ENCODE measurements around the gene VEGFA.

The VEGFA gene

GRCh38 chr6:43803783-43804549 lies 34.0 kb downstream of the VEGFA start:
- peaks cover 42% of the 10 kb centered on the region for H3K27me3 ChIP-seq (ENCODE audit: control insufficient read depth, insufficient read depth, low read length)
- peaks cover 8% of the 10 kb centered on the region for H3K4me1 ChIP-seq (ENCODE audit: control insufficient read depth, insufficient read depth, low read length)

GRCh38 chr6:43804550-43805223 lies 34.7 kb downstream of the VEGFA start:
- no peaks in the 10 kb centered on the region for H3K36me3 ChIP-seq (ENCODE audit: insufficient read depth, low read length)
- no peak overlapping the region for H3K9ac ChIP-seq (ENCODE audit: low read depth, low read length)
- H3K27me3 ChIP-seq (ENCODE audit: control insufficient read depth, insufficient read depth, low read length), result peaks cover 42% of the 10 kb centered on the region
- no peaks in the 10 kb centered on the region for H3K9me3 ChIP-seq (replicated peaks; ENCODE audit: low read length)
- no peak overlapping the region for H3K4me2 ChIP-seq (ENCODE audit: low read length)
- H3K4me1 ChIP-seq (ENCODE audit: control insufficient read depth, insufficient read depth, low read length), result peaks cover 6% of the 10 kb centered on the region
- H3K4me3 ChIP-seq (ENCODE audit: low read length), result no peak overlapping the region

More at GRCh38 chr6:43803783-43804549, 34.0 kb downstream of the VEGFA start:
- Histone ChIP-seq H3K36me3 (ENCODE audit: insufficient read depth, low read length) (no peaks in the 10 kb centered on the region), H3K4me3 (ENCODE audit: low read length) (no peak overlapping the region), H3K4me2 (ENCODE audit: low read length) (no peak overlapping the region), H3K9ac (ENCODE audit: low read depth, low read length) (no peak overlapping the region), H3K9me3 (replicated peaks; ENCODE audit: low read length) (no peaks in the 10 kb centered on the region)

- Histone ChIP-seq H3K9me3 (replicated peaks; ENCODE audit: low read length) (no peaks in the 10 kb centered on the region), H3K4me2 (ENCODE audit: low read length) (no peak overlapping the region), H3K27me3 (ENCODE audit: control insufficient read depth, insufficient read depth, low read length) (peaks cover 42% of the 10 kb centered on the region), H3K4me3 (ENCODE audit: low read length) (no peak overlapping the region), H3K36me3 (ENCODE audit: insufficient read depth, low read length) (no peaks in the 10 kb centered on the region), H3K9ac (ENCODE audit: low read depth, low read length) (no peak overlapping the region), H3K4me1 (ENCODE audit: control insufficient read depth, insufficient read depth, low read length) (peaks cover 6% of the 10 kb centered on the region)
Observed at GRCh38 chr6:43805699-43806042, 35.7 kb downstream of the VEGFA start.

- Histone ChIP-seq H3K4me3 (ENCODE audit: low read length) (no peak overlapping the region), H3K4me2 (ENCODE audit: low read length) (no peak overlapping the region), H3K36me3 (ENCODE audit: insufficient read depth, low read length) (no peaks in the 10 kb centered on the region), H3K27me3 (ENCODE audit: control insufficient read depth, insufficient read depth, low read length) (peaks cover 38% of the 10 kb centered on the region), H3K9ac (ENCODE audit: low read depth, low read length) (no peak overlapping the region), H3K4me1 (ENCODE audit: control insufficient read depth, insufficient read depth, low read length) (peaks cover 6% of the 10 kb centered on the region), H3K9me3 (replicated peaks; ENCODE audit: low read length) (no peaks in the 10 kb centered on the region)
Observed at GRCh38 chr6:43806043-43806757, 36.2 kb downstream of the VEGFA start.

- H3K27me3 ChIP-seq (ENCODE audit: control insufficient read depth, insufficient read depth, low read length), result peaks cover 36% of the 10 kb centered on the region
- H3K4me1 ChIP-seq (ENCODE audit: control insufficient read depth, insufficient read depth, low read length), result peaks cover 6% of the 10 kb centered on the region
- no peaks in the 10 kb centered on the region for H3K9me3 ChIP-seq (replicated peaks; ENCODE audit: low read length)
- no peak overlapping the region for H3K9ac ChIP-seq (ENCODE audit: low read depth, low read length)
- no peak overlapping the region for H3K4me3 ChIP-seq (ENCODE audit: low read length)
- H3K36me3 ChIP-seq (ENCODE audit: insufficient read depth, low read length), result no peaks in the 10 kb centered on the region
- no peak overlapping the region for H3K4me2 ChIP-seq (ENCODE audit: low read length)
Observed at GRCh38 chr6:43806758-43807227, 36.8 kb downstream of the VEGFA start.

GRCh38 chr6:43807228-43808061 lies 37.4 kb downstream of the VEGFA start:
- Histone ChIP-seq H3K9ac (ENCODE audit: low read depth, low read length) (no peak overlapping the region), H3K4me3 (ENCODE audit: low read length) (no peak overlapping the region), H3K9me3 (replicated peaks; ENCODE audit: low read length) (no peaks in the 10 kb centered on the region), H3K4me1 (ENCODE audit: control insufficient read depth, insufficient read depth, low read length) (peaks cover 6% of the 10 kb centered on the region), H3K27me3 (ENCODE audit: control insufficient read depth, insufficient read depth, low read length) (peaks cover 31% of the 10 kb centered on the region), H3K4me2 (ENCODE audit: low read length) (no peak overlapping the region), H3K36me3 (ENCODE audit: insufficient read depth, low read length) (no peaks in the 10 kb centered on the region)

GRCh38 chr6:43808412-43808811 lies 38.4 kb downstream of the VEGFA start:
- H3K36me3 ChIP-seq (ENCODE audit: insufficient read depth, low read length), result no peaks in the 10 kb centered on the region
- H3K27me3 ChIP-seq (ENCODE audit: control insufficient read depth, insufficient read depth, low read length), result peaks cover 25% of the 10 kb centered on the region
- H3K4me1 ChIP-seq (ENCODE audit: control insufficient read depth, insufficient read depth, low read length), result peaks cover 6% of the 10 kb centered on the region
- no peak overlapping the region for H3K4me2 ChIP-seq (ENCODE audit: low read length)
- no peak overlapping the region for H3K4me3 ChIP-seq (ENCODE audit: low read length)
- no peaks in the 10 kb centered on the region for H3K9me3 ChIP-seq (replicated peaks; ENCODE audit: low read length)
- no peak overlapping the region for H3K9ac ChIP-seq (ENCODE audit: low read depth, low read length)

GRCh38 chr6:43809417-43810305 lies 39.6 kb downstream of the VEGFA start:
- peaks cover 21% of the 10 kb centered on the region for H3K27me3 ChIP-seq (ENCODE audit: control insufficient read depth, insufficient read depth, low read length)
- peaks cover 6% of the 10 kb centered on the region for H3K4me1 ChIP-seq (ENCODE audit: control insufficient read depth, insufficient read depth, low read length)
- H3K4me3 ChIP-seq (ENCODE audit: low read length), result no peak overlapping the region
- H3K36me3 ChIP-seq (ENCODE audit: insufficient read depth, low read length), result no peaks in the 10 kb centered on the region
- no peaks in the 10 kb centered on the region for H3K9me3 ChIP-seq (replicated peaks; ENCODE audit: low read length)
- no peak overlapping the region for H3K4me2 ChIP-seq (ENCODE audit: low read length)
- H3K9ac ChIP-seq (ENCODE audit: low read depth, low read length), result no peak overlapping the region

- H3K27me3 ChIP-seq (ENCODE audit: control insufficient read depth, insufficient read depth, low read length), result peaks cover 17% of the 10 kb centered on the region
- no peaks in the 10 kb centered on the region for H3K36me3 ChIP-seq (ENCODE audit: insufficient read depth, low read length)
- no peak overlapping the region for H3K4me3 ChIP-seq (ENCODE audit: low read length)
- H3K9me3 ChIP-seq (replicated peaks; ENCODE audit: low read length), result no peaks in the 10 kb centered on the region
- peaks cover 6% of the 10 kb centered on the region for H3K4me1 ChIP-seq (ENCODE audit: control insufficient read depth, insufficient read depth, low read length)
- no peak overlapping the region for H3K9ac ChIP-seq (ENCODE audit: low read depth, low read length)
- H3K4me2 ChIP-seq (ENCODE audit: low read length), result no peak overlapping the region
Observed at GRCh38 chr6:43810965-43811732, 41.1 kb downstream of the VEGFA start.

GRCh38 chr6:43811733-43812099 lies 41.7 kb downstream of the VEGFA start:
- Histone ChIP-seq H3K4me1 (ENCODE audit: control insufficient read depth, insufficient read depth, low read length) (peaks cover 6% of the 10 kb centered on the region), H3K9me3 (replicated peaks; ENCODE audit: low read length) (no peaks in the 10 kb centered on the region), H3K4me2 (ENCODE audit: low read length) (no peak overlapping the region), H3K4me3 (ENCODE audit: low read length) (no peak overlapping the region), H3K9ac (ENCODE audit: low read depth, low read length) (no peak overlapping the region), H3K36me3 (ENCODE audit: insufficient read depth, low read length) (no peaks in the 10 kb centered on the region), H3K27me3 (ENCODE audit: control insufficient read depth, insufficient read depth, low read length) (peaks cover 11% of the 10 kb centered on the region)

All from skeletal muscle satellite cell (primary cell).